ENCODE measurements around the gene COLEC11.

The COLEC11 gene

GRCh38 chr2:3683748-3684454, 89.0 kb downstream of the COLEC11 start:
- H3K27ac Mint-ChIP-seq = no peak overlapping the region
- ATAC-seq (replicated peaks) (no peak), DNase-seq (no peak)

GRCh38 chr2:3689998-3690748, 95.3 kb downstream of the COLEC11 start:
- no peak overlapping the region for H3K4me3 Mint-ChIP-seq
- H3K27ac Mint-ChIP-seq = no peak overlapping the region
- H3K9me3 Mint-ChIP-seq = peaks cover 0 to 3% of the 10 kb centered on the region in 2 donors
- DNase-seq = no peak
- peaks cover 36 to 53% of the 10 kb centered on the region in 2 donors for H3K27me3 Mint-ChIP-seq
- H3K4me1 Mint-ChIP-seq (ENCODE audit: low read depth in 2 of 2) = no peaks in the 10 kb centered on the region
- peaks cover 4% of the 10 kb centered on the region for H3K36me3 Mint-ChIP-seq (ENCODE audit: insufficient read depth)
- no peak for ATAC-seq (replicated peaks)

More at GRCh38 chr2:3683748-3684454, 89.0 kb downstream of the COLEC11 start:
- Mint-ChIP-seq H3K27me3 (peaks cover 19 to 32% of the 10 kb centered on the region in 2 donors), H3K4me3 (no peak overlapping the region), H3K9me3 (no peaks in the 10 kb centered on the region), H3K36me3 (ENCODE audit: insufficient read depth) (no peaks in the 10 kb centered on the region), H3K4me1 (ENCODE audit: low read depth in 2 of 2) (no peaks in the 10 kb centered on the region)

GRCh38 chr2:3692375-3692774, 97.5 kb downstream of the COLEC11 start:
- ATAC-seq (replicated peaks) (no peak), DNase-seq (no peak)
- Mint-ChIP-seq H3K27ac (no peak overlapping the region), H3K4me1 (ENCODE audit: low read depth in 2 of 2) (no peaks in the 10 kb centered on the region), H3K4me3 (no peak overlapping the region), H3K27me3 (peaks cover 31 to 41% of the 10 kb centered on the region in 2 donors), H3K36me3 (ENCODE audit: insufficient read depth) (peaks cover 4% of the 10 kb centered on the region), H3K9me3 (peaks cover 0 to 3% of the 10 kb centered on the region in 2 donors)

Data from effector memory CD8-positive, alpha-beta T cell (primary cell).